Activated T-cell treated with anti-CD3 and anti-CD28 coated beads, Interleukin-2, amount 50 U/mL, for 1 hour (primary cell): ENCODE measurements around the gene FAM3B.
"Not testable (repeated sequence)": the region's sequence is repeated elsewhere in the genome, so short reads cannot be mapped to it uniquely, and the experiment has no call there.

Experiments
- DNase-seq: peaks from one replicate; pipeline ENCODE4 v3.0.0-alpha.2; 2020

FAM3B gene, protein sequence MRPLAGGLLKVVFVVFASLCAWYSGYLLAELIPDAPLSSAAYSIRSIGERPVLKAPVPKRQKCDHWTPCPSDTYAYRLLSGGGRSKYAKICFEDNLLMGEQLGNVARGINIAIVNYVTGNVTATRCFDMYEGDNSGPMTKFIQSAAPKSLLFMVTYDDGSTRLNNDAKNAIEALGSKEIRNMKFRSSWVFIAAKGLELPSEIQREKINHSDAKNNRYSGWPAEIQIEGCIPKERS

DNA sequence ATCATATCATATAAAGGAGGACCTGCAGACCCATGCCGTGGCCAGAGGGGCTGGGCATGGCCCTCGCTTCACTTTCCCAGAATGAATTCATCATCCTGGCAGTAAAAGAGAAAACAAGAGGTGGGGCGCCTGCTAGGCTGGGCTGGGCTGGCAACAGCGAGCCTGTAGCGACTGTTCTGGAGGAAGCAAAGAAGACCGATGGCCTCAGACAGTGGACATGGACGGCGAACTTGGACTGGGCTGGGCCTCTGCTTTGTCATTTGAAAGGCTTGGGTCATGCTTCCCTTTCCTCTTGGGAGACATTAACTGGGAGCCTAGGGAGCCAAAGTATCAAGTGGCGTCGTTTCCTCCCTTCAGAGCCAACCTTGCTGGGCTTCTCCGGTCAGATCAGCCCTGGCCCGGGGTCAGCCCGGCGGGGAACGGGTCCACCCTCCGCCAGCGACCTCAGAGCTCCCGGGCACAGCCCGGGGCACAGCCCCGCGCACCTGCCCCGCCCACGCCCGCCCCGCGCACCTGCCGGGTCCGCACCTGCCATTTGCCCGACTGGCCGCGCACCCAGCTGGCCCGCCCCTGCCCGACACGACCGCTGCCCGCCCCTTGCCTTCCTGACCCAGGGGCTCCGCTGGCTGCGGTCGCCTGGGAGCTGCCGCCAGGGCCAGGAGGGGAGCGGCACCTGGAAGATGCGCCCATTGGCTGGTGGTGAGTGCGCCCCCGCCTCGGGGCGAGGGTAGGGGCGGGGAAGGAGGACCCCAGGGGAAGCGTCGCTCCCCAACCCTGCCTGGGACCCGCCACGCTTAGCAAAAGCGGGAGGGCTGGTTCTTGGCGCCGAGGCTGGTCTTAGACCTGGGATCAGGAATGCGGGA, at the start of gene FAM3B:
FAM3B (plus strand) TSS at position 602 of the 863 bp plus-strand sequence; CDS start at position 681, 79 bp downstream.
- no peak for DNase-seq

DNA sequence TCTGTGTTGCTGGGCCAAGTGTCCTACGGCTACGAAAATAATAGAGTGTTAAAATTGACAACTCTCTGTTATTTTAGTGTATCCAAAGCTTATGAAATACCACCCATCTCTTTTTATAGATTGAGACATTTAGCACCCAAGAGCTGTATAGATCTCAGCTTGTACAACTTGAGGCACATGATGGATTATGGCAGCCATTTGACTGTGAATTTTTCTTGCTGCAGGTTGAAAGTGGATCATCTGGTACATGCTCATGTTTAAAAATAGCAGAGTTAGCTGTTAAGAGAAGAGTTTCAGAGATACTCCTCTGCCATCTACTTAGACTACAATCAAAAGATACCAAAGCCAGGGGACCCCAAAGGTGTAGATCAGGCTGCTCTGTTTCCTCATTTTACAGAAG, 49.3 kb upstream of the FAM3B start:
- DNase-seq, result no peak

DNA sequence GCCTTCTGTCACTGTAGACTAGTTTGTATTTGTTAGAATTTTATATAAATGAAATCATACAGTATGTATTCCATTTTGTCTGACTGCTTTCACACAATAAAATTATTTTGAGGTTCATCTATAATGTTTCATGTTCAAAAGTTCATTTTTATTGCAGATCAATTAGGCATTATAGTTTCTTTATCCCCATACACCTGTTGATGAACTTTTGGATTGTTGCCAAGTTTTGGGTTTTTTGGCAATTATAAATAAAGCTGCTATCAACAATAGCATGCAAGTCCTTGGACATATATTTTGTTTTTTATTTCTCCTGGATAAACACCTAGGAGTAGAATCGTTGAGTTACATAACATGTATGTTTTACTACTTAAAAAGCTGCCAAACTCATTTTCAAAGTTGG, 47.1 kb upstream of the FAM3B start:
- no peak for DNase-seq

DNA sequence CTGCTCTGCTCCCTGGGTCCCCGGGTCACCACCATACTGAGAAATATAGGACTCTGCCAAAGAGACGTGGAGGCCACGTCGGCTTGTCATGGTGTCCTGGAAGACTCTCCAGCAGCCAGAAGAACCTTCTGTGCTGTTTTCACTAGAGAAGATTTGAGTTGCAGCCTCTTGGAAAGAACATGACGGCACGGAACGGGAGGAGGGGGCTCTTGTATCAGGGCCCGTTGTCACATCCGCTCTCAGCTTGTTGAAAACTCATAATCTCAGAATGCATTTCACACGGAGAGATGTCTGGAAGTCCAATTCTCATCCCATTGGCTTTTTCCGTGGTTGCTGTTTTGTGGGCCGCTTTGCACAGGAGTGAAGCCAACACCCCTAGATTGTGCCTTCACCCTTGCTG, 39.4 kb upstream of the FAM3B start:
- no peak for DNase-seq

DNA sequence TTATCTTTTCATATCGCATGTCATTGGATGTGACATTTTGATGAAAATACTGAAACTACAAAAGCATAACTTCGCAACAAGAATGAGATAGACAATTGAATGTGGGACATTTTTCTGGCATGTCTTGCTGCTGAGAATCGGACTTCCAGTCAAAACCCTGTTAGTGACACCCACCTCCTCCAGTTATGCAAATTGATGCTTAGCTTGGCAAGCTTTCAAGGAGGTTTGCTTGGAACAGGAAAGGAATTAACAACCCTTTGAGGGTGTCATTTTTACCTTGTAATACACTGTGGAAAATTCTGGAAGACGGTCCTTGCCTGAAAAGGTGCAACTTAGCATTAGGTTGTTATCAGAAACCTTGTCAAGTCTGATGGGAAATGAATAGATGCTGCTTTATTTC, 38.8 kb upstream of the FAM3B start:
- no peak for DNase-seq

DNA sequence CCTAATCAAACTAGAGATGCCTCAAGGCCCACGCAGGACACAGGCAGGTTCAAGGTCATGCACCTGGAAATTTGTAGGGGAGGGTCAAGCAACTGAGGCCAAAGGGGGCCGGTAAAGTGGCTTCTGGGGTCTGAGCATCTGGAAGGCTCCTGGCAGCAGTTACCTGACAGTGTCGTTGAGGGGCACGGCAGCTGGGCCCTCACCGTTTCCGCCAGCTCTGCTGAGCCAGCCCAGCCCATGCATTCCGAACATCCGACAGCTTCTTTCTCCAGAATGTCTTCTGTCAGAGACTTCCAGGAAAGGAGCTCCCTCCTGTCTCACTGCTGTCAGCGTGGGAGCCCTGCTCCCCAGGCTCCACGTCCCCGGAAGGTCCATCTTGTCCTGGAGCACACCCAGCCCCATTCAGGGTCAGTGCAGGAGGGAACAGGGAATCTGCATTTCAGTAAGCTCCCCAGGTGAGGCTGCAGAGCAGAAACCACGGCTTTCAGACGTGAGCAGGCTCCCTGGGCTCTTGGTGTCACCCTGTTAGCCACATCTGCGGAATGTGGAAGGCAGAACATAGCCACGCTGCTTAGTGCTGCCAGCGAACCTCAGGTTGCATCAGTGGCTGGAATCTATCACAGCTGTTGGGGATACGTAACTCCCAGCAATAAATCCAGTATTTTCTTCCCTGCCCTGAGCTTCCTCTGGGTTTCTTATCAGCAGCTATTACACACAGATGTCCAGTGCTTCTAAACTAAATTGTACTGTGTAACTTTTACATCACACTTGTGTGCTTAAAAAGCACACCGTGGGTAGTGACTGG, 36.3 kb upstream of the FAM3B start:
- DNase-seq, result no peak

DNA sequence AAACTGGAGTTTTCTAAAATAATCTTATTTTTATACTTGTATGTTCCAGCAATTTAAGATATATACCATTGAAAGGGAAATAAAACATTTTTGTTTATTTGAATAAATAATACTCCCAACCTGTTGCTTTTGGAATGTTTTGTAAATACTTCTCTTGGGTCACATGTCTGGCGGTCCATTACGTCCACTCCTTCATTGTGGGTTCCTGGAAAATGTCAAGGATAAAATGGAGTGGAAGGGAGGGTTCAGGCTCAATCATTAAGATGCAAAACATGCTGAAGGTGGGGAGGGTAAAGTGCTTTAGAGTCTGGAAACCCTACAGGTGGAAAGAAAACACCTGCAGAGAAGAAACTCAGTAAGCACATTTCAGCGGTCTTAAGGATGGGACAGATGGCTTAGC, 34.2 kb upstream of the FAM3B start:
- no peak for DNase-seq

DNA sequence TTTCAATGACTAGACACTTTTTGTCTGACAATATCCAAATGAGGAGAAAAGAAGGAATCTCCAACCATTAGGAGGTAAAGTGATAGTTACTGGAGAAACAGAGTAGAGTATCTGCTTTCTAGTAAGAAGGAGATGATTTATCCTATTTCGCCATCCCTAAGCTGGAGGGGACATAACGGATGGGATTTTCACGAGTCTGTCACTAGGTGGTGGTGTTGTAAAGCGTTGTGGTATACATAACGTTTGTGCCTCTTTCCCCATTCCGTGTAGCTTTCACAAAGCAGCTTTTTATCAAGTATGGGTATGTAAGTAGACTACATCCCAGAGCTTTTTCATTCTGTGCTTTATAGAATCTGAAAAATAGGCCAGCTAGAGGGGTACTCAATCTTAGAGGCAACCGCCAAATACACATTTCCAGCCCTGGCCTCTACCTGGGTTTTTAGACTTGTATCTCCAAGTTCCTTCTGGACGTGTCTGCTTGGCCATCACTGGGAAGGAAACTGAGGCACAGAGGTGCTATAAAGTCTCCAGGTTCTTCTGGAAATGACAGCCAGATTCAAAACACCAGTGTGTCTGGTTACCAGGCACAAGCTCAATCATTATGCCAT, 33.3 kb upstream of the FAM3B start:
- no peak for DNase-seq

DNA sequence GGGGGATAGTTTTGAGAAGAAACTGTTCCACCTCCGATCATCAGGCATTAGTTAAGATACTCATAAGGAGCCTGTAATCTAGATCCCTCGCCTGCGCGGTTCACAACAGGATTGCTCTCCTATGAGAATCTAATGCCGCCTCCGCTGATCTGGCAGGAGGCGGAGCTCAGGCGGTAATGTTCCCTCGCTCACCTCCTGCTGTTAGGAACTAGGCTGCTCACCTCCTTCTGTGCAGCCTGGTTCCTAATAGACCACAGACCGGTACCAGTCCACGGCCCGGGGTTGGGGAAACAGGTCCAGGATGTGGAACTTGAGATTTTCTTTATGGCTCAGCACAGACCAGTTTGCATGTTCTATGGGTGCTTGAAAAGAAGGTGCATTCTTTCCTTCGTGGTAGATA, 27.2 kb upstream of the FAM3B start:
- no peak for DNase-seq

DNA sequence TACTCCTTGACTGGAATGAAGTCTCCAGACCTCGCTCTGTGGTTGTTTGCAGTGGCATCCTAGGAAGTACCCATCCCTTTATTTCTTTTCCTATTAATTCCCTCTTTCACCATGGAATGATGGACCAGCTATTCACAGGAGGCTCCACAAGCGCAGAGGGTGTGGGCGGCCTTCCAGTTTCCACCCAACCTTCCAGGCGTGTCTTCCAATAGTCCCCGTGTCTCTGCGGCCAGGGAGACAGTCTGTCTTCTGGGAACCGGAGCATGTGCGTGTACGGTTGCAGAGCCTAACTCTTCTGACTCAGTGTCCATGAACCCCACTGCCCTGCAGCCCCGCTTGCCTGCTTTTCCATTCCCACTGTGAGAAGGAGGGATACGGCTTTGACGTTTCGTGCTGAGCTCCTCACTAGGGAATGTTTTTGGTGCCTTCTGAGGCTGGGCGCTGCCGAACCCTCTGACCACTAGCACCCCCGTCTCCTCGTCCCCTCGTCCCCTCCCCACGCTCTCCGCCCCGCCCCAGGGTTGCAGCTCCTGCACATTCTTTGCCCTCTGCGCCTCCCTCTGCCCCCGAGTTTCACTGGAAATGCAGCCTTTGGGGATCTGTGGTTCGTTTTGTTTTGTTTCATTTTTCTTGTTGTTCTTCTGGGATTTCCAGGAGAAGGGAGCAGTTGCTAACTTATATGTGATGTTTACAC, 26.3 kb upstream of the FAM3B start:
- no peak for DNase-seq

DNA sequence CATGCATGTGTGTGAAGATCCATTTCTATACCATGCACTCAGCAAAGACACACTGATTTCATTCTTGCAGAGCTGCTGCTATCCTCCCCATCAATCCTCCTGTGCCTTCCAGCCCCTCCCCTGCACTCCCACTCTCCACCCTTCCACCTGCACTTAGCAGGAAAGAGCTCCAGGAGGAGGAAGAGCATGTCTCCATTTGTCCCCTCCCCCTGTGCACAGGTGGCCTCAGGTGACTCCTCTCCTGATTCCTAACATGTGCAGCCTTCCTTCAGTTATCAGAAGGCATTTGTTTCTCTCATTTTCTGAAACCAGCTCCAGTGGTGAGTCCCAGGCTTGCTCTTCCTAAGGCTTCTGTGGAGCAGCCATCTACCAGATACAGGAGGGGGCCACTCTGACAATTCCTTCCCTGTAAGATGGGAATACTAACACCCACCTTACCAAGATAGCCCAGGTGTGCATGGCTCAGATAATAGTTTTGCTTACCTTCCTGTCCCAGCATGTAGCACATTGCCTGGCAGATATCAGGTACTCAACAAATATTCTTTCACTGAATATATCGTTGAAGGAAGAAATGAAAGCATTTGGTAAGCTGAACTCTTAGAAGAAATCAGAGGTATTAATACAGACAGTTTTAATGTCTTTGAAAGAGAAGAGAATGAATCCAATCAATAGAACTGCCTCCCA, 21.9 kb upstream of the FAM3B start:
- no peak for DNase-seq

DNA sequence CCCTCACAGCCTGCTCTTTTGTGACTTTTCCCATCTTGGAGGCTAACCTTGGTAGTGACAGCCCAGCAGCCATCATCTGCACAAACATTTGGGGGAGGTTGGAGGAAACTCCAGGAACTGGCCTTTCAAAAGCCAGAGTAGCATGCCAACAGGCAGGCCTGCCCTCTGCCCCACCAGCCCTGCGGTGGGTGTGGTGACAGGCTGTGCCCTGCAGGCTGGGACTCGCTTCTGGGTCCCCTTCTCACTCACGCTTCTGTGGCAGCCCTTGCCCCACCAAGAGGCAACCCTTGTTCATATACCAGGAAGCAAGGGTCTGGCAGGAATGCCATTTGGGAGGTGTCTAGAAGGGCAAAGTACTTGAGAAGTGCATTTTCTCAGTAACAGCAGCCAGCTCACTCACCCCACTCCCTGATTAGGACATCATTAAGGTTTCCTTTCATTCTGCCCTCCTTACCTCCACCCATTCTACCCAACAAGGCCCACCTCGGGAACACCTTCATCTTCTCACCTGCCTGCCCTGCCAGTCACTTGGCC, 20.8 kb upstream of the FAM3B start:
- DNase-seq, result no peak

DNA sequence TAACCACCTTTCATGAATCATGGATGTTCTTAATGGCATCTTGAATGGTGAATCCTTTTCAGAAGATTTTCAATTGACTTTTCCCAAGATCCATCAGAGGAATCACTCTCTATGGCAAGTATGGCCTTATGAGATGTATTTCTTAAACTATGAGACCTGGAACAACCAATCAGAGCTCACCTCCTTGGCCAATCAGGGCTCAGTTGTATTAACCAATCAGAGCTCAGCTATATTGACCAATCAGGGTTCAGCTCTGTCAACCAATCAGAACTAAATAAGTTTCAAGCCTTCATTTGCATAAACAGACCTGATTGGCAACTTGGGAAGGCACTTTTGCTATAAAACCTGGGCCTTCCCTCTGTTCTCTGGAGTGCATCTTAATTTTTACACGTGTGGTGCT, 13.6 kb upstream of the FAM3B start:
- DNase-seq, result no peak

DNA sequence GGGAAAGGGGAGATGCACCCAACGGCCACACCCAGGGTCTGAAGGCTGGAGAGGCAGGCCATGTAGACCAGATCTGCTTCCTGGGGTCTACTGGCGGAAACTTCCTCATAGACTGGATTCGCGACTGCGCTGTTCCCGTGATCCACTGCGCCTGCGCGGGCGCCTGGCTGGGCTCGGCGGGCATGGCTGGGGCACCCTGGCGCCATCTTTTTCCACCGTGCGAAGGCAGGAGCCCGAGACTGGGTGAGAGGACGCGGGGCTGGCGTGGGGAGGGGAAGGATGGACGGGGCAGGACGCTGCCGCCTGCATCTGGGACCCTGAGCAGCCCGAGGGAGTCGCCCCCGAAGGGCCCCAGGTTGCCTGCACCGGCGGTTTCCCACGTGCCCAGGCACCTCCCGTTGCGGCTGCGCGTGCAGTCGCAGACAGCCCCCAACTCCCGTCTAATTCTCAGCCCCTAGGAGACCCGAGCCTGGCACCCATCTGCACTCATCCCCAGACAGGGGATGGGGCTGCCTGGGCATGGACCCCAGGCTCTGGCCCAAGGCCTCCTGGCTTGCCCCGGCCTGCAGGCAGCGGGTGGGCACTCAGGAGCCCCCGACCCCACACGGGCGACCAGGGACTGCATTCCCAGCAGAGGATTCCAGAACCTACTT, 12.4 kb upstream of the FAM3B start:
- no peak for DNase-seq

DNA sequence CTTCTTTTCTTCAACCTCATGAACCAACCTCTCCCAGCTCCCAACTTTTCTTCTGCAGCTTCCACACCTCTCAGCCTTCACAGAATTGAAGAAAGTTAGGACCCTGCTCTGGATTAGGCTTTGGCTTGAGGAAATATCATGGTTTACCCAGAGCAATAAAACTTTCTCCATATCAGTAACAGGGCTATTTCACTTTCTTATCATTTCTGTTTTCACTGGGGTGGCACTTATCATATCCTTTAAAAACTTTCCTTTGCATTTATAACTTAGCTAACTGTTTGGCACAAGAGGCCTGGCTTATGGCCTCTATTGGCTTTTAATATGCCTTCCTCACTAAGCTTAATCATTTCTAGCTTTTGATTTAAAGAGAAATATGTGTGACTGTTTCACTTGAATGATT, 9.4 kb upstream of the FAM3B start:
- DNase-seq, result no peak

DNA sequence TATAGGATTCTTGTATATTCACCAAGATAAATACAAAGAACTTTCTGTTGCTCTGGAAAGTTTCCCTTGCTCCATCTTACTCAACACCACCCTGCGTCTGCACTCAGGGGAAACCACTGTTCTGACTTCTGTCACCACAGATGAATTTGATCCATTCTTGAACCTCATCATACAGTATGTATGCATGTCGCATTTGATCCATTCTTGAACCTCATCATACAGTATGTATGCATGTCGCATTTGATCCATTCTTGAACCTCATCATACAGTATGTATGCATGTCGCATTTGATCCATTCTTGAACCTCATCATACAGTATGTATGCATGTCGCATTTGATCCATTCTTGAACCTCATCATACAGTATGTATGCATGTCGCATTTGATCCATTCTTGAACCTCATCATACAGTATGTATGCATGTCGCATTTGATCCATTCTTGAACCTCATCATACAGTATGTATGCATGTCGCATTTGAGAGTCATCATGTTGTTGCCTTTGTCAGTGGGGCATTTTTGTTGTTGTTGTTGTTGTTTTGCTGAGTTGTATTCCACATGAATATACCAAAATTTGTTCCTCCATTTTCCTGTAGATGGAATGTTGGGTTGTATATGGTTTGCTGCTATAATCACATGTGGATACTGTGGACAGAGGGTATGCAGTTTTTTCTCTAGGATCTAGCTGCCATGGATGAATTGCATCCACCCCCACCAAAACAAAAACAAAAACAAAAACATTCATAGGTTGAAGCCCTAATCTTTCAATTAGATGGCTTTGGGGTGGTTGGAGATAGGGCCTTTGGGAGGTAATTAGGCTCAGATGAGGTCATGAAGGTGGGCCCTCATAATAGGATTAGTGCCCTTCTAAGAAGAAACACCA, 3.1 kb upstream of the FAM3B start:
- not testable (repeated sequence) for DNase-seq

DNA sequence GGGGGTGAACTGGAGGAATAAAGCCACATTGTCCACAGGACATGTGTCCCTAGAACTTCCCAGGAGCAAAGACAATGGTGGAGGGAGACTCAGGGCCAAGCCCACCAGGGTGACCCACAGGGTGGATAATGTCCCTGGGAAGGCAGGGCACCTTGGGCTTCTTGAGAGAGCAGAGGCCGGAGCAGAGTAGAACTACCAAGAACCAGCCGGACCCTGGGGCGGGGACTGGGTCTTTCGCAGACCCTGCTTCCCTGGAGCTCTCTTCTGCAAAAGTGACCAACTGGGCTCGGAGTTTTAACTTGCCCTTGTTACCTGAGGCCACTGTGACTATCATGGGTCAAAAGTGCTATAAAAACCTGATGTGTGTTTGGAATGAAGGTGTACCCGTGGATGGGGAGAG, 875 bp upstream of the FAM3B start:
- DNase-seq, result no peak

DNA sequence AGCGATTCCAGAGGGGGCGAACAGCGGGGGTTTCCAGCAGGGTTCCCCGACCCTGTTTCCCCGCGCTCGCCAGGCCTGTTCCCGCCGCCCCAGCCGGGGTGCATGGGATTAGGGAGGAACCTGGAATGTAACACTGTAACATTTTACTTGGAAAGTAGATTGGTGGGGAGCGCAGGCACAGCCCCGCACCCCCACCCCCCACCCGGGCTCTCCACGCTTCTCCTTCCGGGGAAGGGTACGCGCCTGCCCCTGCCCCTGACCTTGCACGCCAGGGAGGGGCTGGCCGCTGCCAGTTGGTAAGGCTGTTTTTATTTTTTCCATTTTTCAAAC, 427 bp downstream of the FAM3B start:
- DNase-seq, result no peak

DNA sequence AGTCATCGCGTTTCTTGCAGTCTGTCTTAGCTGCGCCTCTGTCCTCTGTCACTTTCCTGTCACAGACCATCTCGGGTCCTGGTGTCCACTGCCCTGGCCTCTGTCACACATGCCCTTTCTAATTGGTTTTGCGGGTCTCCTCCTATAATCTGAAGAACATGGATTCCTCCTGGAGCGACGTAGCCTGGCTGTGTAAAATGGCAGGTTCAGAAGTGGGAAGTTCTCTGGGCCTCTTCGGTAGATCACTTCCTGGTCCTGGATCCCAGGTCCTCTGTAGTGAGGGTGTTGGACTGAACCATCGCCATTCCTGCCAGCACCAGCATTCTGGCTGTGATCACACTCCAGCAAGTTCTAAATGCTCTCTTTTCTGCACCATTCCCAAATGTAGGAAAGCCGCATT, 857 bp downstream of the FAM3B start:
- no peak for DNase-seq

DNA sequence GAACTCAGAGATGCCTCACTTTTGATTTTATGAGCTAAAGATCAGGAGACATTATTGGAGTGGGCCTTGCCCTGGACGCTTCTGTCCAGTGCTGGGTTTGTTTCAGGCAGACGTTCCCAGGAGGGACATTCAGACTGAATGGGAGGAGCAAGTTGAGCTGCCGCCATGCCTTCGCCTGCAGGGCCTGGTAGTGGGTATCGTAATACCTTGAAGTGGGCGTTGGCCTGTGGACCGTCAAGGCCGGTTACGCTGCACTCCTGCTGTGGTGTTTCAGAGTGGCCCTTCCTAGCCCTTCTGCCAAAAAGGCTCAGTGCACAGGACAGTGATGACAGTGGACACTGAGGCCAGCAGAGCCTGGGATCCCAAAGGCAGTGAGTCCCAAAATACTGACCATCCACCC, 1.6 kb downstream of the FAM3B start:
- DNase-seq, result no peak
